ENCODE measurements around the gene DOLPP1. TPM values are rescaled to one million over a fixed set of nuclear protein-coding genes. Genes with fewer than 3 reads are reported as not detected.

The DOLPP1 gene
- total RNA-seq, 2 donors from 2014 or later: 2.9 to 7.9 TPM

- DNase-seq: no peak
- no peak overlapping the region for H3K4me3 ChIP-seq
- H3K27ac ChIP-seq: no peak overlapping the region
- H3K36me3 ChIP-seq (replicated peaks in 1 of 2; ENCODE audit: insufficient read depth in 1 of 2, low read depth in 2 of 2): no peaks in the 10 kb centered on the region
- intact Hi-C loops (cut with DNase I): no loop called here
- TF ChIP-seq POLR2A (IDR thresholded peaks at IDR 0.05) (no peak), CTCF (IDR thresholded peaks at IDR 0.05) (no peak)
- H3K27me3 ChIP-seq: no peaks in the 10 kb centered on the region
- peaks cover 28% of the 10 kb centered on the region for H3K4me1 ChIP-seq
- H3K9me3 ChIP-seq: no peaks in the 10 kb centered on the region
- 77 to 84% methylated on average over 13 of the region's 13 CpGs for WGBS, 2 donors
- ATAC-seq: no peak
Observed at GRCh38 chr9:129079829-129080228, 1.1 kb upstream of the DOLPP1 start.

GRCh38 chr9:129080298-129080600, 662 bp upstream of the DOLPP1 start:
- ATAC-seq: no peak
- 6 to 7% methylated on average over 12 of the region's 12 CpGs for WGBS, 2 donors
- intact Hi-C loops (cut with DNase I): no loop called here
- Histone ChIP-seq H3K27me3 (no peaks in the 10 kb centered on the region), H3K4me3 (peak overlapping the region; percentile 20 to 50), H3K27ac (peak overlapping the region in 3 of 4 donors; percentile 30 to 49 (median 49)), H3K9me3 (no peaks in the 10 kb centered on the region), H3K4me1 (peaks cover 28% of the 10 kb centered on the region), H3K36me3 (replicated peaks in 1 of 2; ENCODE audit: insufficient read depth in 1 of 2, low read depth in 2 of 2) (peaks cover 0 to 2% of the 10 kb centered on the region in 2 donors)
- no peak for DNase-seq
- no peak for TF ChIP-seq CTCF (IDR thresholded peaks at IDR 0.05)
- no peak for TF ChIP-seq POLR2A (IDR thresholded peaks at IDR 0.05)

GRCh38 chr9:129081388-129081904, 535 bp downstream of the DOLPP1 start:
- H3K4me1 ChIP-seq: peaks cover 28% of the 10 kb centered on the region
- DNase-seq (no peak), ATAC-seq (no peak)
- H3K4me3 ChIP-seq: peak overlapping the region; percentile 57 to 91
- H3K9me3 ChIP-seq: no peaks in the 10 kb centered on the region
- H3K36me3 ChIP-seq (replicated peaks in 1 of 2; ENCODE audit: insufficient read depth in 1 of 2, low read depth in 2 of 2): peaks cover 0 to 8% of the 10 kb centered on the region in 2 donors
- 2% methylated on average over 30 of the region's 30 CpGs; no CpG with 5 or more reads in 1 of the 2 donors for WGBS, 2 donors
- TF ChIP-seq CTCF (IDR thresholded peaks at IDR 0.05): no peak
- no peak for TF ChIP-seq POLR2A (IDR thresholded peaks at IDR 0.05)
- peak overlapping the region; percentile 58 to 85 (median 76) for H3K27ac ChIP-seq
- no peaks in the 10 kb centered on the region for H3K27me3 ChIP-seq
- intact Hi-C loops (cut with DNase I): no loop called here

- no peaks in the 10 kb centered on the region for H3K27me3 ChIP-seq
- H3K9me3 ChIP-seq: no peaks in the 10 kb centered on the region
- H3K4me1 ChIP-seq: peaks cover 28% of the 10 kb centered on the region
- peaks cover 0 to 8% of the 10 kb centered on the region in 2 donors for H3K36me3 ChIP-seq (replicated peaks in 1 of 2; ENCODE audit: insufficient read depth in 1 of 2, low read depth in 2 of 2)
- H3K4me3 ChIP-seq: no peak overlapping the region
- TF ChIP-seq CTCF (IDR thresholded peaks at IDR 0.05) (no peak), POLR2A (IDR thresholded peaks at IDR 0.05) (no peak)
- intact Hi-C loops (cut with DNase I): no loop called here
- no peak for ATAC-seq
- 56% methylated on average over 7 of the region's 7 CpGs; no CpG with 5 or more reads in 1 of the 2 donors for WGBS, 2 donors
- peak in 3 of 4 donors; percentile 40 to 69 (median 53) for DNase-seq
- peak overlapping the region in 2 of 4 donors; percentile 12 to 25 for H3K27ac ChIP-seq
Observed at GRCh38 chr9:129084087-129084486, 3.2 kb downstream of the DOLPP1 start.

- Histone ChIP-seq H3K27ac (no peak overlapping the region), H3K4me1 (peaks cover 17% of the 10 kb centered on the region), H3K36me3 (replicated peaks in 1 of 2; ENCODE audit: insufficient read depth in 1 of 2, low read depth in 2 of 2) (peaks cover 0 to 8% of the 10 kb centered on the region in 2 donors), H3K9me3 (no peaks in the 10 kb centered on the region), H3K27me3 (no peaks in the 10 kb centered on the region), H3K4me3 (no peak overlapping the region)
- TF ChIP-seq POLR2A (IDR thresholded peaks at IDR 0.05) (no peak), CTCF (IDR thresholded peaks at IDR 0.05) (no peak)
- WGBS, 2 donors: 92 to 94% methylated on average over 11 to 15 of the region's 15 CpGs
- DNase-seq (no peak), ATAC-seq (no peak)
- intact Hi-C loops (cut with DNase I): no loop called here
Observed at GRCh38 chr9:129089246-129089645, 8.3 kb downstream of the DOLPP1 start.
